K562 (cell line): ENCODE results near the gene ZP1. TPM values are rescaled to one million over a fixed set of nuclear protein-coding genes. Genes with fewer than 3 reads are reported as not detected.

Experiments used
- ATAC-seq: fragments of 200-7000 bp; cut with Tn5 transposase; 3 replicates; pipeline ENCODE4 v1.9.1; 2020; ENCODE audit warnings: moderate library complexity
- BruUV-seq: library from RNA; stranded (reverse); fragments of 400-500 nt; replicated peaks from 2 replicates; lab custom pipeline; 2021; lab: Mats Ljungman, UMichigan
- CTCF ChIA-PET: fragments of 300-600 bp; formaldehyde crosslinking; extraction: SDS; loops from one replicate; lab custom pipeline; 2021; ENCODE audit warnings: low intra/inter-chr PET ratio; lab: Yijun Ruan, JAX
- POLR2A ChIA-PET: fragments of 300-600, 350-650 bp; sonication (Branson Sonifier 250); formaldehyde crosslinking; extraction: SDS; loops from one replicate; lab custom pipeline; 2021; ENCODE audit warnings: antibody characterized with exemption, inconsistent platforms; lab: Yijun Ruan, JAX
- DNase-seq, 4 experiments: peaks; one replicate each; pipeline versions ENCODE4 v3.0.0 to v3.0.0-alpha.2; 2011 to 2018; ENCODE audit warnings: low spot score in 3 of 4, mixed read lengths in 3 of 4; ENCODE audit errors: extremely low read depth in 1 of 4
- FAIRE-seq: peaks from 2 replicates; lab custom pipeline; 2011; peaks lifted over from hg19 to GRCh38; lab: Jason Lieb, UNC
- H2AFZ ChIP-seq: 2 replicates; pipeline ENCODE4 v1.6.0; 2011; ENCODE audit warnings: low read depth, low read length, control low read depth, inconsistent platforms
- H3K27ac ChIP-seq: fragments of 200-600 bp; 3 replicates; pipeline ENCODE4 v1.8.0; 2011; ENCODE audit warnings: low read depth, mild to moderate bottlenecking, control low read depth, inconsistent platforms, low read length, moderate library complexity, mixed read lengths; ENCODE audit errors: extremely low read depth
- H3K27me3 ChIP-seq, 2 experiments: fragments of 300-600 bp in 1 of 2; 2 replicates in 1 of 2; 3 replicates in 1 of 2; pipeline versions ENCODE4 v1.6.0 to v1.8.0; 2011; ENCODE audit warnings: inconsistent platforms in 2 of 2, low read length in 2 of 2, mild to moderate bottlenecking in 1 of 2, mixed read lengths in 1 of 2, moderate library complexity in 1 of 2; ENCODE audit not compliant: control insufficient read depth in 2 of 2, insufficient read depth in 2 of 2
- H3K36me3 ChIP-seq: fragments of 300-600 bp; 3 replicates; pipeline ENCODE4 v1.8.0; 2011; ENCODE audit warnings: mild to moderate bottlenecking, low read length, inconsistent platforms; ENCODE audit not compliant: control insufficient read depth, insufficient read depth
- H3K4me1 ChIP-seq, 2 experiments: fragments of 200-600 bp in 1 of 2; replicated peaks in 1 of 2; 2 replicates in 1 of 2; 3 replicates in 1 of 2; pipeline versions ENCODE4 v1.5.1 to v1.8.0; 2011; ENCODE audit warnings: inconsistent platforms in 2 of 2, low read length in 2 of 2, mild to moderate bottlenecking in 1 of 2, mixed read lengths in 1 of 2, moderate library complexity in 1 of 2; ENCODE audit not compliant: control insufficient read depth in 2 of 2, insufficient read depth in 2 of 2
- H3K4me2 ChIP-seq: 2 replicates; pipeline ENCODE4 v1.6.1; 2011; ENCODE audit warnings: low read length, control low read depth, inconsistent platforms, mixed read lengths; ENCODE audit not compliant: insufficient read depth
- H3K4me3 ChIP-seq: fragments of 200-600 bp; sonication (generic), shearing (Covaris generic); 2 replicates; pipeline ENCODE4 v1.5.1; 2016; ENCODE audit warnings: control low read depth, inconsistent platforms
- H3K79me2 ChIP-seq: fragments of 200-600 bp; 3 replicates; pipeline ENCODE4 v1.8.0; 2011; ENCODE audit warnings: low read length, inconsistent platforms; ENCODE audit not compliant: control insufficient read depth, insufficient read depth
- H3K9ac ChIP-seq, 2 experiments: 2 replicates each; pipeline versions ENCODE4 v1.6.0 to v1.6.1; 2011; ENCODE audit warnings: low read depth in 2 of 2, low read length in 2 of 2, control low read depth in 1 of 2, inconsistent platforms in 1 of 2, mild to moderate bottlenecking in 1 of 2, mixed read lengths in 1 of 2; ENCODE audit not compliant: insufficient read depth in 1 of 2
- H3K9me1 ChIP-seq: one replicate; pipeline ENCODE4 v1.6.0; 2011; ENCODE audit warnings: inconsistent platforms, mild to moderate bottlenecking, low read length, moderate library complexity; ENCODE audit not compliant: control insufficient read depth, insufficient read depth
- H3K9me3 ChIP-seq: replicated peaks from 2 replicates; pipeline ENCODE4 v1.5.1; 2011; ENCODE audit warnings: low read depth, low read length, inconsistent platforms; ENCODE audit not compliant: control insufficient read depth, insufficient read depth
- H4K20me1 ChIP-seq: replicated peaks from 2 replicates; pipeline ENCODE4 v1.6.1; 2011; ENCODE audit warnings: low read length, inconsistent platforms, mixed read lengths; ENCODE audit not compliant: control insufficient read depth, insufficient read depth
- BHLHE40 ChIP-seq: IDR thresholded peaks from 2 replicates; pipeline ENCODE4 v1.6.1; 2011; ENCODE audit warnings: low read length, improper control_type of control experiment
- EZH2 ChIP-seq: IDR thresholded peaks from 2 replicates; pipeline ENCODE4 v1.6.1; 2012; ENCODE audit warnings: low read depth, mild to moderate bottlenecking, inconsistent platforms, low read length, borderline replicate concordance
- FOS ChIP-seq: IDR thresholded peaks from 3 replicates; pipeline ENCODE4 v1.6.1; 2011; ENCODE audit not compliant: insufficient read length; ENCODE audit errors: extremely low read depth
- LCOR ChIP-seq: sonication (generic); formaldehyde crosslinking; IDR thresholded peaks from 2 replicates; pipeline ENCODE4 v1.8.0; 2022; ENCODE audit warnings: mild to moderate bottlenecking, missing genetic modification reagents
- POLR2A ChIP-seq: fragments of 450-650 bp; conservative IDR thresholded peaks from 2 replicates; pipeline ENCODE4 v1.6.1; 2016
- SUPT5H ChIP-seq: fragments of 450-650 bp; IDR thresholded peaks from 2 replicates; pipeline ENCODE4 v1.6.1; 2016
- TEAD2 ChIP-seq: fragments of 450-650 bp; IDR thresholded peaks from 2 replicates; pipeline ENCODE4 v1.6.1; 2016; ENCODE audit warnings: missing genetic modification characterization, control low read depth, missing compliant biosample characterization
- TOE1 ChIP-seq, 2 experiments: fragments of 450-650 bp in 1 of 2; sonication (generic) in 1 of 2; formaldehyde crosslinking in 1 of 2; IDR thresholded peaks; 2 replicates each; pipeline versions ENCODE4 v1.7.1 to v1.8.0; 2016 to 2022; ENCODE audit warnings: borderline replicate concordance in 2 of 2, mild to moderate bottlenecking in 2 of 2, antibody characterized with exemption in 1 of 2, inconsistent platforms in 1 of 2, low read depth in 1 of 2, missing genetic modification reagents in 1 of 2, moderate library complexity in 1 of 2
- ZNF263 ChIP-seq: sonication (generic); formaldehyde crosslinking; IDR thresholded peaks from 2 replicates; pipeline ENCODE4 v1.8.0; 2022; ENCODE audit warnings: mild to moderate bottlenecking, missing genetic modification reagents, borderline replicate concordance
- WGBS: fragments of 100-300 bp; shearing (Covaris generic); methylation state at CpG from one replicate; pipeline ENCODE4 v1.1.6; 2016; ENCODE audit warnings: low coverage, mixed read lengths; ENCODE audit not compliant: insufficient coverage; ENCODE audit errors: missing lambda C conversion rate; 5-methylcytosine and 5-hydroxymethylcytosine counted together
- in situ Hi-C: fragments of 300-500 bp; cut with MboI; formaldehyde crosslinking; loops from 4 replicates; pipeline ENCODE4 v1.15.0; 2018; ENCODE audit warnings: inconsistent platforms, mixed read lengths
- intact Hi-C: fragments of 100-400 bp; cut with micrococcal nuclease; formaldehyde crosslinking; loops from 2 replicates; pipeline ENCODE4 v1.14.2; 2022
- polyA plus RNA-seq, 8 experiments: library from polyadenylated mRNA; depleted of rRNA in 4 of 8; stranded (reverse) in 5 of 8; unstranded in 3 of 8; fragments of >200 nt; fragmentation: Nextera tagmentation in 2 of 8; fragmentation: Illumina TruSeq in 1 of 8; extraction: Ambion mirVana in 2 of 8; extraction: Trizol in 1 of 8; gene quantifications; 2 replicates each; pipeline versions ENCODE4 v1.2.1 to v1.2.3, GENCODE V29; 2011 to 2014; ENCODE audit warnings: inconsistent platforms in 1 of 8, missing spikeins in 1 of 8
- total RNA-seq, 7 experiments: library from RNA; depleted of rRNA in 6 of 7; stranded (reverse); fragments of >200 nt in 6 of 7; fragmentation: Illumina TruSeq in 2 of 7; extraction: Trizol in 2 of 7; gene quantifications; 2 replicates each; pipeline versions ENCODE4 v1.2.1 to v1.2.3, GENCODE V29; 2011 to 2021; ENCODE audit warnings: low replicate concordance in 1 of 7
- TF ChIP-seq, protein P1 (sequence below), 3 experiments: IDR thresholded peaks in 2 of 3; conservative IDR thresholded peaks in 1 of 3; 2 replicates each; pipeline ENCODE4 v1.5.1; 2011 to 2012; ENCODE audit warnings: low read length in 3 of 3, mild to moderate bottlenecking in 3 of 3, control low read depth in 2 of 3, improper control_type of control experiment in 1 of 3, inconsistent platforms in 1 of 3, low read depth in 1 of 3, mixed read lengths in 1 of 3, moderate library complexity in 1 of 3; ENCODE audit not compliant: insufficient read depth in 2 of 3
- TF ChIP-seq, protein P2 (sequence below): fragments of 450-650 bp; formaldehyde crosslinking; IDR thresholded peaks from 2 replicates; pipeline ENCODE4 v1.4.0; 2020; ENCODE audit warnings: mild to moderate bottlenecking, mixed read lengths
- TF ChIP-seq, protein P3 (sequence below): fragments of 450-650 bp; formaldehyde crosslinking; IDR thresholded peaks from 2 replicates; pipeline ENCODE4 v1.4.0; 2022; ENCODE audit warnings: missing genetic modification characterization
- TF ChIP-seq, protein P4 (sequence below): fragments of 450-650 bp; IDR thresholded peaks from 2 replicates; pipeline ENCODE4 v1.7.0; 2016; ENCODE audit warnings: borderline replicate concordance
- TF ChIP-seq, protein P5 (sequence below): fragments of 450-650 bp; IDR thresholded peaks from 2 replicates; pipeline ENCODE4 v1.6.1; 2016

Gene ZP1
- total and polyA plus RNA-seq, 9 of the 15 experiments (the other 6 are each of a cell fraction or from before 2014, with no cell fraction given) = 0.11 to 0.15 TPM; not detected in 7

DNA sequence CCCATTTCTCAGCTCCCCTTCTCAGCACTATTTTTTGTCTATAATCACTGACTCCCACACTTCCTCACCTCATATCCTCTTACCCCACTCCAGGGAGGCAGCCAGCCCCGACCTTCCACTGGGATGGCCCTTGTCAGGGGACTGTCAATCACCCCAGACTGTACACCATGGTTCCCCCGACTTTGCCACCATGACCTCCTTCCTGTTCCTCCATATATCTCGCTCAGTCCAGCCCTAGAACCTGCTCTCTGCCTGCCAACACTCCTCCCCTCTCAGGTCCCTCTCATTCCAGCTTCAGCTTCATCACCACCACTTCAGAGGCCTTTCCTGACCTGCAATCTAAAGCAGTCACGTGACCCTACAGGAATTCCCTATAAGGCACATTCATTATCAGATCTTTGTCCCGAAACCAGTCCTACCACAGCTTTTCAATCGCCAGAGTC lies 22.5 kb downstream of the ZP1 start:
- H3K4me2 ChIP-seq = no peak overlapping the region
- intact Hi-C loops (no loop called here), in situ Hi-C loops (loop anchor here (5.0 kb wide), 1 partner anchor 53 kb away; no protein-coding TSS in a partner anchor)
- H3K9me1 ChIP-seq = no peaks in the 10 kb centered on the region
- H3K9me3 ChIP-seq = no peaks in the 10 kb centered on the region
- no peak overlapping the region for H3K4me3 ChIP-seq
- POLR2A ChIA-PET = interaction anchor here (1.5 to 1.8 kb wide), 3 partner anchors 15 to 34 kb away, joined by 3 to 9 read pairs (median 6); partner anchors contain the start of genes PRPF19 and PTGDR2
- BruUV-seq = no TSS peak
- H3K27me3 ChIP-seq = no peaks in the 10 kb centered on the region
- peaks cover 23% of the 10 kb centered on the region for H4K20me1 ChIP-seq
- DNase-seq (no peak), ATAC-seq (no peak), FAIRE-seq (no peak)
- H2AFZ ChIP-seq = no peak overlapping the region
- no peaks in the 10 kb centered on the region for H3K79me2 ChIP-seq
- H3K9ac ChIP-seq = peak overlapping the region in 1 of 2 experiments; percentile 63; a peak in 1 of 4 replicates
- H3K36me3 ChIP-seq = peaks cover 56% of the 10 kb centered on the region
- CTCF ChIA-PET = interaction anchor here (2.3 kb wide), 1 partner anchor 59 kb away, joined by 12 read pairs; no protein-coding TSS in a partner anchor
- 52% methylated on average over 6 of the region's 6 CpGs for WGBS
- H3K4me1 ChIP-seq = peaks cover 7 to 32% of the 10 kb centered on the region in 2 experiments
- no peak overlapping the region for H3K27ac ChIP-seq
- peak; percentile 62 for TF ChIP-seq SUPT5H
- no peak for TF ChIP-seq TEAD2
- TF ChIP-seq ZNF263 (CRISPR knock-in tag) = no peak
- TF ChIP-seq, protein P1, sequence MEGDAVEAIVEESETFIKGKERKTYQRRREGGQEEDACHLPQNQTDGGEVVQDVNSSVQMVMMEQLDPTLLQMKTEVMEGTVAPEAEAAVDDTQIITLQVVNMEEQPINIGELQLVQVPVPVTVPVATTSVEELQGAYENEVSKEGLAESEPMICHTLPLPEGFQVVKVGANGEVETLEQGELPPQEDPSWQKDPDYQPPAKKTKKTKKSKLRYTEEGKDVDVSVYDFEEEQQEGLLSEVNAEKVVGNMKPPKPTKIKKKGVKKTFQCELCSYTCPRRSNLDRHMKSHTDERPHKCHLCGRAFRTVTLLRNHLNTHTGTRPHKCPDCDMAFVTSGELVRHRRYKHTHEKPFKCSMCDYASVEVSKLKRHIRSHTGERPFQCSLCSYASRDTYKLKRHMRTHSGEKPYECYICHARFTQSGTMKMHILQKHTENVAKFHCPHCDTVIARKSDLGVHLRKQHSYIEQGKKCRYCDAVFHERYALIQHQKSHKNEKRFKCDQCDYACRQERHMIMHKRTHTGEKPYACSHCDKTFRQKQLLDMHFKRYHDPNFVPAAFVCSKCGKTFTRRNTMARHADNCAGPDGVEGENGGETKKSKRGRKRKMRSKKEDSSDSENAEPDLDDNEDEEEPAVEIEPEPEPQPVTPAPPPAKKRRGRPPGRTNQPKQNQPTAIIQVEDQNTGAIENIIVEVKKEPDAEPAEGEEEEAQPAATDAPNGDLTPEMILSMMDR (IDR thresholded peaks at IDR 0.05 in 2 of 3, conservative IDR thresholded peaks at IDR 0.05 in 1 of 3; ENCODE audit: insufficient read depth in 2 of 3, low read depth in 1 of 3, low read length in 3 of 3) = no peak
- peak; percentile 71; the same call in 1 of the 2 replicates for TF ChIP-seq BHLHE40
- no peak for TF ChIP-seq EZH2
- no peak for TF ChIP-seq FOS
- TF ChIP-seq, protein P2, sequence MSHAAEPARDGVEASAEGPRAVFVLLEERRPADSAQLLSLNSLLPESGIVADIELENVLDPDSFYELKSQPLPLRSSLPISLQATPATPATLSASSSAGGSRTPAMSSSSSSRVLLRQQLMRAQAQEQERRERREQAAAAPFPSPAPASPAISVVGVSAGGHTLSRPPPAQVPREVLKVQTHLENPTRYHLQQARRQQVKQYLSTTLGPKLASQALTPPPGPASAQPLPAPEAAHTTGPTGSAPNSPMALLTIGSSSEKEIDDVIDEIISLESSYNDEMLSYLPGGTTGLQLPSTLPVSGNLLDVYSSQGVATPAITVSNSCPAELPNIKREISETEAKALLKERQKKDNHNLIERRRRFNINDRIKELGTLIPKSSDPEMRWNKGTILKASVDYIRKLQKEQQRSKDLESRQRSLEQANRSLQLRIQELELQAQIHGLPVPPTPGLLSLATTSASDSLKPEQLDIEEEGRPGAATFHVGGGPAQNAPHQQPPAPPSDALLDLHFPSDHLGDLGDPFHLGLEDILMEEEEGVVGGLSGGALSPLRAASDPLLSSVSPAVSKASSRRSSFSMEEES (CRISPR knock-in tag) = peak; percentile 97
- TF ChIP-seq POLR2A = peak; percentile 56; the same call in 1 of the 2 replicates
- TF ChIP-seq, protein P3, sequence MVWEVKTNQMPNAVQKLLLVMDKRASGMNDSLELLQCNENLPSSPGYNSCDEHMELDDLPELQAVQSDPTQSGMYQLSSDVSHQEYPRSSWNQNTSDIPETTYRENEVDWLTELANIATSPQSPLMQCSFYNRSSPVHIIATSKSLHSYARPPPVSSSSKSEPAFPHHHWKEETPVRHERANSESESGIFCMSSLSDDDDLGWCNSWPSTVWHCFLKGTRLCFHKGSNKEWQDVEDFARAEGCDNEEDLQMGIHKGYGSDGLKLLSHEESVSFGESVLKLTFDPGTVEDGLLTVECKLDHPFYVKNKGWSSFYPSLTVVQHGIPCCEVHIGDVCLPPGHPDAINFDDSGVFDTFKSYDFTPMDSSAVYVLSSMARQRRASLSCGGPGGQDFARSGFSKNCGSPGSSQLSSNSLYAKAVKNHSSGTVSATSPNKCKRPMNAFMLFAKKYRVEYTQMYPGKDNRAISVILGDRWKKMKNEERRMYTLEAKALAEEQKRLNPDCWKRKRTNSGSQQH (CRISPR knock-in tag) = 0 out of 2 replicates have a peak, but pooled peaks have one; percentile 47
- TF ChIP-seq TOE1 (IDR thresholded peaks at IDR 0.05; ENCODE audit: borderline replicate concordance) = peak; percentile 94
- no peak for TF ChIP-seq TOE1 (CRISPR knock-in tag; IDR thresholded peaks at IDR 0.05; ENCODE audit: borderline replicate concordance, low read depth)
- TF ChIP-seq, protein P4, sequence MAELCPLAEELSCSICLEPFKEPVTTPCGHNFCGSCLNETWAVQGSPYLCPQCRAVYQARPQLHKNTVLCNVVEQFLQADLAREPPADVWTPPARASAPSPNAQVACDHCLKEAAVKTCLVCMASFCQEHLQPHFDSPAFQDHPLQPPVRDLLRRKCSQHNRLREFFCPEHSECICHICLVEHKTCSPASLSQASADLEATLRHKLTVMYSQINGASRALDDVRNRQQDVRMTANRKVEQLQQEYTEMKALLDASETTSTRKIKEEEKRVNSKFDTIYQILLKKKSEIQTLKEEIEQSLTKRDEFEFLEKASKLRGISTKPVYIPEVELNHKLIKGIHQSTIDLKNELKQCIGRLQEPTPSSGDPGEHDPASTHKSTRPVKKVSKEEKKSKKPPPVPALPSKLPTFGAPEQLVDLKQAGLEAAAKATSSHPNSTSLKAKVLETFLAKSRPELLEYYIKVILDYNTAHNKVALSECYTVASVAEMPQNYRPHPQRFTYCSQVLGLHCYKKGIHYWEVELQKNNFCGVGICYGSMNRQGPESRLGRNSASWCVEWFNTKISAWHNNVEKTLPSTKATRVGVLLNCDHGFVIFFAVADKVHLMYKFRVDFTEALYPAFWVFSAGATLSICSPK = no peak
- TF ChIP-seq, protein P5, sequence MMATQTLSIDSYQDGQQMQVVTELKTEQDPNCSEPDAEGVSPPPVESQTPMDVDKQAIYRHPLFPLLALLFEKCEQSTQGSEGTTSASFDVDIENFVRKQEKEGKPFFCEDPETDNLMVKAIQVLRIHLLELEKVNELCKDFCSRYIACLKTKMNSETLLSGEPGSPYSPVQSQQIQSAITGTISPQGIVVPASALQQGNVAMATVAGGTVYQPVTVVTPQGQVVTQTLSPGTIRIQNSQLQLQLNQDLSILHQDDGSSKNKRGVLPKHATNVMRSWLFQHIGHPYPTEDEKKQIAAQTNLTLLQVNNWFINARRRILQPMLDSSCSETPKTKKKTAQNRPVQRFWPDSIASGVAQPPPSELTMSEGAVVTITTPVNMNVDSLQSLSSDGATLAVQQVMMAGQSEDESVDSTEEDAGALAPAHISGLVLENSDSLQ = peak; percentile 70
- TF ChIP-seq LCOR (CRISPR knock-in tag) = no peak
